Measurements from ENCODE around the gene SORBS1. TPM values are rescaled to one million over a fixed set of nuclear protein-coding genes. Genes with fewer than 3 reads are reported as not detected.

SORBS1 gene
- total and polyA plus RNA-seq, 5 donors = 225 to 511 (median 428) TPM

GRCh38 chr10:95540514-95541052 is 20.6 kb downstream of the SORBS1 start:
- peak overlapping the region; percentile 86 for H3K27ac ChIP-seq (ENCODE audit: low read length)
- peaks cover 41% of the 10 kb centered on the region for H3K4me1 ChIP-seq (ENCODE audit: control insufficient read depth, insufficient read depth, low read length)
- intact Hi-C loops (cut with DNase I) = no loop called here
- H3K9me3 ChIP-seq (ENCODE audit: control insufficient read depth, low read length) = no peaks in the 10 kb centered on the region
- H3K27me3 ChIP-seq (ENCODE audit: control insufficient read depth, insufficient read depth) = no peaks in the 10 kb centered on the region
- ATAC-seq (no peak), DNase-seq (no peak)
- H3K4me3 ChIP-seq (ENCODE audit: low read length) = no peak overlapping the region
- 86% methylated on average over 2 of the region's 2 CpGs for WGBS

DNA sequence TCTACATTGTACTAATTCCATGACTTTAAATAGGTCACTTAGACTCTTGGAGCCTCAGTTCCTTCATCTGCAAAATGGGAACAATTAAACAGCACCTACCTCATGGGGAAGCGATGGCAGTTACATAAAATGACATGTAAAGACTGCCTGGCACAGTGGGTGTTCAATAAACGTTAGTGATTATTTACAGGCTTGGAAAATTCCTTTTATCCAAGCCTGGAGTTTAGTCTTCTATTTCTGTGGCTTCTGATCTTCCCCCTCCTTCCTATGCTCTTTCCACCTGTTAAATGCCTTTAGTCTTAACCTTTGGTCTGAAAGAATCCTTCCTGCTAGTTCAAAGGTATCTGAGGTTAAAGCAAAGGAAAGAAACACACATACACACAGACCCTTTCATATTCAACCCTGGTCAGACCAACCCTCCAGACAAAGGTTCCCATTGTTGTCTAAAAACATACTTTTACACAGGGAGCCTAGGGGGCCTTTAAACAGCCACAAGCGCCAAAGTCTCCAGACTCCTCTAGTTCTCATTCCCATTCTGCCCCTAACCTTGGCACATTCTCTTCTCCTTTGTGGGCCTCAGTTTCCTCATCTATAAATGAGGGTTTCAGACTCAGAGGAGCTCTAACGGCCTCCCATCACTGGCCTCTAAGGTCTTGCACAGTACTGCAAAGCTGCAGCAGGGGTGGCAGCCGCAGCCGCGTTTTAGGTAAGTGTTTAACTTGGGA is 21.4 kb downstream of the SORBS1 start:
- Histone ChIP-seq H3K4me3 (ENCODE audit: low read length) (no peak overlapping the region), H3K27me3 (ENCODE audit: control insufficient read depth, insufficient read depth) (no peaks in the 10 kb centered on the region), H3K9me3 (ENCODE audit: control insufficient read depth, low read length) (no peaks in the 10 kb centered on the region), H3K4me1 (ENCODE audit: control insufficient read depth, insufficient read depth, low read length) (peaks cover 42% of the 10 kb centered on the region), H3K27ac (ENCODE audit: low read length) (peak overlapping the region; percentile 47)
- no peak for DNase-seq
- no peak for ATAC-seq
- intact Hi-C loops (cut with DNase I) = no loop called here
- WGBS = 75% methylated on average over 7 of the region's 7 CpGs

GRCh38 chr10:95538412-95538811 is 22.8 kb downstream of the SORBS1 start:
- H3K27ac ChIP-seq (ENCODE audit: low read length) = peak overlapping the region; percentile 69
- H3K9me3 ChIP-seq (ENCODE audit: control insufficient read depth, low read length) = no peaks in the 10 kb centered on the region
- H3K27me3 ChIP-seq (ENCODE audit: control insufficient read depth, insufficient read depth) = no peaks in the 10 kb centered on the region
- intact Hi-C loops (cut with DNase I) = no loop called here
- H3K4me1 ChIP-seq (ENCODE audit: control insufficient read depth, insufficient read depth, low read length) = peaks cover 46% of the 10 kb centered on the region
- ATAC-seq (no peak), DNase-seq (no peak)
- WGBS = 56% methylated on average over 5 of the region's 5 CpGs
- H3K4me3 ChIP-seq (ENCODE audit: low read length) = no peak overlapping the region

GRCh38 chr10:95537542-95537927 is 23.6 kb downstream of the SORBS1 start:
- no peak for ATAC-seq
- Histone ChIP-seq H3K27ac (ENCODE audit: low read length) (no peak overlapping the region), H3K4me1 (ENCODE audit: control insufficient read depth, insufficient read depth, low read length) (peaks cover 42% of the 10 kb centered on the region), H3K4me3 (ENCODE audit: low read length) (no peak overlapping the region), H3K9me3 (ENCODE audit: control insufficient read depth, low read length) (no peaks in the 10 kb centered on the region), H3K27me3 (ENCODE audit: control insufficient read depth, insufficient read depth) (no peaks in the 10 kb centered on the region)
- intact Hi-C loops (cut with DNase I) = no loop called here
- 97% methylated on average over 4 of the region's 4 CpGs for WGBS
- DNase-seq = no peak

DNA sequence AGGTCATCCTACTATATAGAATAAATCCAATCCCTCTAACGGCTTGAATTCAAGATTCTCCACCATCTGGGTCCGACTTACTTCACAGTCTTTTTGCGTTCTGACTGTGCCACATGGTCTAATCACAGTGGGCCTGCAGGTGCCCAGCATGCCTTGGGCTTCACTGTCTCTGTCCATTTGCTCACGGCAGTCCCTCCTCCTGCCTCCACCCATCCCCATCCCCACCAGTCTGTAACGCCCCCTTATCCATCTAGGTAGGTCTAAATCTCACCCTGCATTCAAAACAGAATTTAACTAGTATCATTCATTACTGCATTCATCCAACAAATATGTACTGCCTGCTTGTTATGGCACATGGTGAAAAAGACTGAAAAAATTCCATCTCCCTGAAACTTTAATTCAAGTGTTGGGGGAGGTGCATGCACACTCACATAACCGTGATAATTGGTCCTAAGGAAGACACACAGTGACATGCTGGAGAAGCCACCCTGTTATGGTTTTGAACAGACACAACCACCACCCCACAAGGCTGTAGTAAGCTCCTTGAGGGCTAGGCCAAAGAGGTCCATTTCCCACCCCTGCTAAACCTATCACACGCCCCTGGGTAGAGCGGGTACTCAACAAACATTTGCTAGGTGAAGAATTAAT is 24.2 kb downstream of the SORBS1 start:
- intact Hi-C loops (cut with DNase I) = no loop called here
- H3K27me3 ChIP-seq (ENCODE audit: control insufficient read depth, insufficient read depth) = no peaks in the 10 kb centered on the region
- H3K9me3 ChIP-seq (ENCODE audit: control insufficient read depth, low read length) = no peaks in the 10 kb centered on the region
- no peak overlapping the region for H3K4me3 ChIP-seq (ENCODE audit: low read length)
- H3K27ac ChIP-seq (ENCODE audit: low read length) = peak overlapping the region; percentile 32
- DNase-seq (no peak), ATAC-seq (no peak)
- peaks cover 43% of the 10 kb centered on the region for H3K4me1 ChIP-seq (ENCODE audit: control insufficient read depth, insufficient read depth, low read length)
- 89% methylated on average over 8 of the region's 8 CpGs for WGBS

GRCh38 chr10:95536017-95536416 is 25.2 kb downstream of the SORBS1 start:
- peak overlapping the region; percentile 56 for H3K27ac ChIP-seq (ENCODE audit: low read length)
- WGBS = 31% methylated on average over 8 of the region's 8 CpGs
- no peak for DNase-seq
- peaks cover 41% of the 10 kb centered on the region for H3K4me1 ChIP-seq (ENCODE audit: control insufficient read depth, insufficient read depth, low read length)
- ATAC-seq = peak in 1 of 2 donors; percentile 39
- intact Hi-C loops (cut with DNase I) = no loop called here
- H3K9me3 ChIP-seq (ENCODE audit: control insufficient read depth, low read length) = no peaks in the 10 kb centered on the region
- no peak overlapping the region for H3K4me3 ChIP-seq (ENCODE audit: low read length)
- H3K27me3 ChIP-seq (ENCODE audit: control insufficient read depth, insufficient read depth) = no peaks in the 10 kb centered on the region

DNA sequence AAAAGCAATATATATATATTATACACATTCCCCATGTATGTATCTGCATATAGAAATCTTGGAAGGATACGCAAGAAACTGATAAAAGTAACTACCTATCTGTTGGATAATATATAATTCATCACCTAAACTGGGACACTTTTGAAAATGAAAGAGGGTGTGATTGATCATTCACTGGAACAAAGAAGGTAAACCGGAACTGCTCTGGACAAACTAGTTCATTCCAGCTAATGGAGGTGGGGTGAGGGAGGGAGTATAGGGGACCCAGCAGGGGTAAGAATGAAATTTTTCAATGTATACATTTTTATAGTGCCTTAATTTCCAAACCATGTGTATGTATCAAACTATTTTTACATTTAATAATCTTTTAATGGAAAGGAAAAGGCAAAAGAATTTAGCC is 25.6 kb downstream of the SORBS1 start:
- intact Hi-C loops (cut with DNase I) = no loop called here
- Histone ChIP-seq H3K4me3 (ENCODE audit: low read length) (no peak overlapping the region), H3K9me3 (ENCODE audit: control insufficient read depth, low read length) (no peaks in the 10 kb centered on the region), H3K4me1 (ENCODE audit: control insufficient read depth, insufficient read depth, low read length) (peaks cover 39% of the 10 kb centered on the region), H3K27me3 (ENCODE audit: control insufficient read depth, insufficient read depth) (no peaks in the 10 kb centered on the region), H3K27ac (ENCODE audit: low read length) (no peak overlapping the region)
- no peak for DNase-seq
- no peak for ATAC-seq
- 68% methylated on average over 2 of the region's 2 CpGs for WGBS

DNA sequence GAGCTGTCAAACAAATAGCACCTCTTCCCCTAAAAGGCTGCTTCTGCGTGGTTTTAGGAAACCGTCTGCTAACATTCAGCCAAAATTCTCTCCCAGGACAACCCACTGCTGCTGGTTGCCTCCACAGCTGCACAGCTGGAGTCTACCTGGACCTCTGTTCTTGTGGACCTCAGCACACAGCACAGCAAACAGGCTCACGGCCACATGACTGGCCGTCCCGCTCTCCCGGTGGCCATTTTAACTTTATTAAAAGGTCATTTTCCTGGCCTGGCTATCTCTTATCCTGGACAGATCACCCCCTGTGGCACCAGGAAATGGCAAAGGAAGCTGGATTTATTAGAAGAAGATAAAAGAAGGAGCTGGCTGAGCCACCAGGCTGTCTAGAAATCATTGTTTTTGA is 27.6 kb downstream of the SORBS1 start:
- H3K9me3 ChIP-seq (ENCODE audit: control insufficient read depth, low read length) = no peaks in the 10 kb centered on the region
- DNase-seq = no peak
- H3K4me1 ChIP-seq (ENCODE audit: control insufficient read depth, insufficient read depth, low read length) = peaks cover 46% of the 10 kb centered on the region
- H3K27me3 ChIP-seq (ENCODE audit: control insufficient read depth, insufficient read depth) = no peaks in the 10 kb centered on the region
- H3K4me3 ChIP-seq (ENCODE audit: low read length) = no peak overlapping the region
- no peak for ATAC-seq
- intact Hi-C loops (cut with DNase I) = no loop called here
- WGBS = 57% methylated on average over 6 of the region's 6 CpGs
- H3K27ac ChIP-seq (ENCODE audit: low read length) = peak overlapping the region; percentile 40

DNA sequence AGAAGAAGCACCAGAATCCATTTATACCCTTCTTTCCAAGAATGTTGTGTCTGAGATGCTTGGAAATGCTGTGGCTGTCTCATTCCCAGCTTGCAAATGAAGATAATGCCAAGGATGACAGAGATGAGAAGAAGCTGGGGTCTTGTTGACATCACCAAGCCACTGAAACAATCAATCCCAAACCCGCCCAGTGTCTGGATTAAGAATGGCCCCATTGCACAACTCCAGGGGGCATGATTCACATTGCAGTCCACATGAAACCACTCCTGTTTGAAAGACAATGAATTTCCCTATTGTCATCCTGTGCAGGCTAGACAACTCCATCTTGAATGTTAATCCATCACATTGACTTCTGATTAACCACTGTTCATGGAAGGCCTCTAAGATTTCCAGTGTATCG is 28.6 kb downstream of the SORBS1 start:
- H3K4me1 ChIP-seq (ENCODE audit: control insufficient read depth, insufficient read depth, low read length) = peaks cover 37% of the 10 kb centered on the region
- no peak overlapping the region for H3K27ac ChIP-seq (ENCODE audit: low read length)
- intact Hi-C loops (cut with DNase I) = no loop called here
- no peaks in the 10 kb centered on the region for H3K27me3 ChIP-seq (ENCODE audit: control insufficient read depth, insufficient read depth)
- 98% methylated on average over 2 of the region's 2 CpGs for WGBS
- no peak for ATAC-seq
- H3K9me3 ChIP-seq (ENCODE audit: control insufficient read depth, low read length) = no peaks in the 10 kb centered on the region
- H3K4me3 ChIP-seq (ENCODE audit: low read length) = no peak overlapping the region
- no peak for DNase-seq

- H3K27me3 ChIP-seq (ENCODE audit: control insufficient read depth, insufficient read depth) = no peaks in the 10 kb centered on the region
- intact Hi-C loops (cut with DNase I) = no loop called here
- DNase-seq = no peak
- peaks cover 36% of the 10 kb centered on the region for H3K4me1 ChIP-seq (ENCODE audit: control insufficient read depth, insufficient read depth, low read length)
- no peaks in the 10 kb centered on the region for H3K9me3 ChIP-seq (ENCODE audit: control insufficient read depth, low read length)
- peak in 1 of 2 donors; percentile 10 for ATAC-seq
- peak overlapping the region; percentile 0 for H3K27ac ChIP-seq (ENCODE audit: low read length)
- no peak overlapping the region for H3K4me3 ChIP-seq (ENCODE audit: low read length)
- WGBS = 24% methylated on average over 2 of the region's 2 CpGs
Observed at GRCh38 chr10:95531994-95532399, 29.2 kb downstream of the SORBS1 start.

DNA sequence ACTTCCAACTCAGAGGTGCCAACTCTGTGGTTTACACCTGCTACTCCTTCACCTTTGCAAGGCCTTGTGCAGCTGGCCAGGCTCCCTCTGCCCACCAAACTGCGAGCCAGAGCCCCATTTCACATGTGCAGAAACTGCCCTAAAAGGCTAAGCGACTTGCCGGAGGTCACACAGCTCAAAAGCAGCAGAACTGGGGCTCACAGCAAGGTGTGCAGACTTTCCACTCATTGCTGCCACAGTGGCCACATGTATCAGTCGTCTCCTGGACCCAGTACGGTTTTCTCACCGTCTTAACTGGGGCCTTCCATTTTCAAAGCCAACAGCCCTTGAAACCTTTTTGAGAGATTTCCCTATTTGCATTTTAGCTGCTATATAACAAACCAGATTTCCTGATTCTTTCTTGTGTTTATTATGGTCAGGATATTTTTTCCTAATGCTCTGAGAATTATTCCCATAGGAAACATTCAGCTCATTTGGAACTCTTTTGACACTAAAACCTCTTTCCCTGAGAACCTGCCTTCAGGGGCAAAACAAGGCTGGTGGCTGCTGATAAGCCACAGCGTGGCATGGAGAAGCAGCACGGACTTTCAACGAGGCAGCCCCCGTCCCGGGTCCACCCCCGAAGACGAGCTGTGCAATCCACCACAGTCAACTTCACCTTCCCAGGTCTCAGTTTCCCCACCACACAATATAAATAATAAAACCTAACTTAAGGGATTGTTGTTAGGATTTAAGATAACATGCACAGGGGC is 29.9 kb downstream of the SORBS1 start:
- no peak overlapping the region for H3K27ac ChIP-seq (ENCODE audit: low read length)
- no peak overlapping the region for H3K4me3 ChIP-seq (ENCODE audit: low read length)
- ATAC-seq (no peak), DNase-seq (no peak)
- intact Hi-C loops (cut with DNase I) = no loop called here
- 42% methylated on average over 13 of the region's 13 CpGs for WGBS
- H3K4me1 ChIP-seq (ENCODE audit: control insufficient read depth, insufficient read depth, low read length) = peaks cover 31% of the 10 kb centered on the region
- no peaks in the 10 kb centered on the region for H3K27me3 ChIP-seq (ENCODE audit: control insufficient read depth, insufficient read depth)
- H3K9me3 ChIP-seq (ENCODE audit: control insufficient read depth, low read length) = no peaks in the 10 kb centered on the region
